ENCODE measurements around the gene ASB7. TPM values are rescaled to one million over a fixed set of nuclear protein-coding genes. Genes with fewer than 3 reads are reported as not detected.
"Not testable (repeated sequence)": the region's sequence is repeated elsewhere in the genome, so short reads cannot be mapped to it uniquely, and the experiment has no call there.

The ASB7 gene
- total RNA-seq, 2 experiments from 2014 or later, result 16.6 to 19.5 TPM

DNA sequence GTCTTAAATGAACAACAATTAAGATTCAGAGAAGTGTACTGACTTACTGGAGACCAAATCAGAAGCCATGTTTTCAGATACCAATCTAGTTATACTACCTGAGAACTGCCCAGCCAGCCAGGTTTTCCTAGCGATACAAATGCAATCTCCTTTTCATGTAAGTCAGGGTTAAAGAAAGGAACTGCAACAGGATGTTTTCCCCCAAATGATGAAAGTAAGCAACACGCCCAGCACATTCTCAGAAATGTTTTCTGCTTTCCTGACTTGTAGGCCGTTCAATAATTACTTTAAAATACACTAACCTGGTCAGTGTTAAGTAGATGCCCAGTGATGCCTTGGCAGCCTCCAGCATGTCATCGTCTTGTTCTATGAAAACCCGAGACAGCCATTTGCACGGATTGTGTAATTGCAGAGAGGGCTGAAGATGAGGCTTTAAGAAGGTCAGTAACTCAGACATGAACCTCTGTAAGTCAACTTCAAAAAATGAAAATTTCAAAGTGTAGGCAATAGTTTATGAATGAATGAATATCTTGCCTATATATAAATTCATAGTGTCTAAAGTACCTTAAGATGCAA lies 30.7 kb upstream of the ASB7 start:
- peaks cover 65% of the 10 kb centered on the region for H3K36me3 Mint-ChIP-seq (ENCODE audit: low read depth)
- DNase-seq (no peak), ATAC-seq (no peak)
- intact Hi-C loops (cut with DNase I, micrococcal nuclease), result loop anchor here in 1 of 2 experiments (1.0 kb wide), 1 partner anchor 221 kb away; no protein-coding TSS in a partner anchor
- peaks cover 49% of the 10 kb centered on the region for H3K4me1 Mint-ChIP-seq
- H3K4me3 Mint-ChIP-seq, result no peak overlapping the region
- H3K27ac Mint-ChIP-seq, result peak overlapping the region; percentile 85
- H3K9me3 Mint-ChIP-seq (ENCODE audit: low read depth), result no peaks in the 10 kb centered on the region
- no peaks in the 10 kb centered on the region for H3K27me3 Mint-ChIP-seq
- CTCF ChIA-PET, result interaction anchor here (0.7 to 5.0 kb wide), 12 partner anchors 8 to 230 kb away, joined by 3 to 46 read pairs (median 6); partner anchors contain the start of gene ADAMTS17
- POLR2A ChIA-PET, result no interaction called here

DNA sequence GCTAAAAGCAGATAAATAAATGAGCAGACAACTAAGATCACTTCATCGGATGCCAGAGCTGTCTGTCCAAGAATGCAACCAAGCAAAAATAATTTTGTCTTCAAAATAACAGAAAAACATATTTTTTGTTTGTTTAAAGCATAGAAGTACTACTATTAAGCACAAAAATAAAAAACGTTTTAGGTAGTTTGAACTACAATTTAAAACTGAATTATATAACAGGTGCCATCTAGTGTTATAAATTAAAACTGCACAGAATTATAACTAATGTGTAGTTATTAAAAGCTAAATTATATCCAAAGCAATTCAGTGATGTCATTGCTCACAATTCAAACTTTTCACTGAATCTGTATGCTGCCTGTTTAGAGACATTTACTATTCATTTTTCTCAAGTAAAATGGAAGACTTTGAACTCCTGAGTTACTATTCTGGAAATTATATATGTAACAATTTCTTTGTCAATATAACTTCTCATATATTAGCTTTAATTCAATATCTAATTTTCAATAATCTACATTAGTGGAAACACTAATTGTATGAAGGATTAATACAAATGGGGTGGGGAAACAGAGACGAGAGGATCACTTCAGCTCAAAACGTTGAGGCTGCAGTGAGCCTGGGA lies 29.9 kb upstream of the ASB7 start:
- peaks cover 73% of the 10 kb centered on the region for H3K36me3 Mint-ChIP-seq (ENCODE audit: low read depth)

DNA sequence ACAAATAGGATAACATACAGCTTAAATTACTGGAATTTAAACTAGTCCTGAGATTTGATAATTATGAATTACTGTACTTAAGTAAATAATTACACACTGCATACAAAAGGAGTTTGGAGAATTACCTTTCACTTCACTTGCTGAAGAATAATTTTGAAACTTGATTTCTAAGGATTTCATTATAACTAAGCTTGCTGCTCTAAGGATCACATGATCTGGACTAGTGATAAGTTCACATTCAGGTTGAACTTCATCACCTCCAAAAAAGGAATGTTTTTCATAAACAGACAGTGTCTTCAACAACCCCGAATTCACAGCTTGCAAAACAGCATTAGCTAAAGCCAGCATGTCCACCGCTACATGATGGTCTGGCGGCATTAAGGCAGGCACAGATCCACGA lies 28.9 kb upstream of the ASB7 start:
- H3K36me3 Mint-ChIP-seq (ENCODE audit: low read depth), result peaks cover 78% of the 10 kb centered on the region

More for the DNA sequence above, 29.9 kb upstream of the ASB7 start:
- ChIA-PET POLR2A (no interaction called here), CTCF (interaction anchor here (0.7 to 5.0 kb wide), 16 partner anchors 9 to 648 kb away, joined by 3 to 46 read pairs (median 5); no protein-coding TSS in a partner anchor)
- no peak for ATAC-seq
- no peaks in the 10 kb centered on the region for H3K27me3 Mint-ChIP-seq
- H3K9me3 Mint-ChIP-seq (ENCODE audit: low read depth), result no peaks in the 10 kb centered on the region
- intact Hi-C loops (cut with DNase I, micrococcal nuclease), result loop anchor here in 1 of 2 experiments (1.0 kb wide), 1 partner anchor 222 kb away; no protein-coding TSS in a partner anchor
- H3K27ac Mint-ChIP-seq, result peak overlapping the region; percentile 65
- peaks cover 55% of the 10 kb centered on the region for H3K4me1 Mint-ChIP-seq
- H3K4me3 Mint-ChIP-seq, result no peak overlapping the region
- DNase-seq, result no peak

DNA sequence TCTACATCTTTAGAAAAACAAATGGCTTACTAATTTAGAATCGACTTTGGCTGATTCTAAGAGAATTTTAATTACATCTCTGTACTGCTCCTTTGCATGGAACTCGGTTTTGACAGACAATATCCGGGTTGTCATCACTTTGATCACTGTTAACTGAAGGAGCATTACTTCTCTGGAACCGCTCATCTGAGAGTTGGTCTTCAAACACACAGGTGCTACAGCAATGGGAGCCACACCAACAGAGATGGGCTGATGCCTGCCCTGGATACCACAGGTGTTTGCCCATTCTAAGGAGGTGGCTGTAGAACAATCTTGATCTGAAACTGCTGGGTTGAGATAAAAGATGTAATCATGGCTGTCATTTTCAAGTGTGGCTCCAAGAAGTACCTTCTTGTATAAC lies 22.0 kb upstream of the ASB7 start:
- peaks cover 6% of the 10 kb centered on the region for H3K9me3 Mint-ChIP-seq (ENCODE audit: low read depth)
- DNase-seq (no peak), ATAC-seq (no peak)
- peaks cover 62% of the 10 kb centered on the region for H3K36me3 Mint-ChIP-seq (ENCODE audit: low read depth)
- ChIA-PET POLR2A (no interaction called here), CTCF (no interaction called here)
- H3K27ac Mint-ChIP-seq, result peak overlapping the region; percentile 35
- H3K4me1 Mint-ChIP-seq, result peaks cover 60% of the 10 kb centered on the region
- H3K27me3 Mint-ChIP-seq, result no peaks in the 10 kb centered on the region
- intact Hi-C loops (cut with DNase I, micrococcal nuclease), result no loop called here
- no peak overlapping the region for H3K4me3 Mint-ChIP-seq

More for the DNA sequence above, 28.9 kb upstream of the ASB7 start:
- H3K27me3 Mint-ChIP-seq, result no peaks in the 10 kb centered on the region
- ChIA-PET CTCF (interaction anchor here (0.7 to 5.0 kb wide), 9 partner anchors 12 to 433 kb away, joined by 3 to 46 read pairs (median 4); no protein-coding TSS in a partner anchor), POLR2A (interaction anchor here (0.6 kb wide), 2 partner anchors 31 to 612 kb away, joined by 3 to 4 read pairs; no protein-coding TSS in a partner anchor)
- peak overlapping the region; percentile 95 for H3K27ac Mint-ChIP-seq
- H3K4me3 Mint-ChIP-seq, result no peak overlapping the region
- no peak for DNase-seq
- intact Hi-C loops (cut with DNase I, micrococcal nuclease), result no loop called here
- H3K9me3 Mint-ChIP-seq (ENCODE audit: low read depth), result no peaks in the 10 kb centered on the region
- peak; percentile 49 for ATAC-seq
- peaks cover 58% of the 10 kb centered on the region for H3K4me1 Mint-ChIP-seq

DNA sequence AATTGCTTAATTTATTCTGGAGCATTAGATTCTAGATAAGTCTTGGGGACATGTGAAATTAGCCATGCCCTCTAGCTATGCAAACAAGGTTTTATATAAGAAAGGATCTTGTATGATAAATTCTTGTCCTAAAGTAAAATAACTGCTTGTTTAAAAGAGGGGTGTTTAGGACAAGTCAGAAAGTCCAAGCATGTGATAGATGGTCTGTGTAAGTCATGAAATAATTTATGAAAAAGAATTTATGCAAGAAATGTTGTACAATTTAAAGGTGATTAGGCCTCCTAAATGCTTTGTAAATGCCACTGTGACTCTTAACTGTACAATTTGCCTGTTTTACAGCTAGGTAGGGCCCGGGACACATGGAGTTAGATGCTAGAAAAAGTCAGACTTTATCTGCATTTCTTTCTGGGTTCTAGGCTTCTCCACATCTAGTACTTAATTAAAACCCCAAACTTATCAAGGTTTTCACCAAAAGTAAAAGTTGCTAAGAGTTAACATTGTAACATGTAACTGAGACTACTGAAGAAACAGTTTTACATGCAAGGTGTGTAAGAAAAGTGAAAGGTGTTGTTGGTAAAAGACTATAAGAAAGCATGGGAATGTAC lies 13.6 kb upstream of the ASB7 start:
- ATAC-seq, result no peak
- H3K9me3 Mint-ChIP-seq (ENCODE audit: low read depth), result peaks cover 15% of the 10 kb centered on the region
- no peaks in the 10 kb centered on the region for H3K27me3 Mint-ChIP-seq
- CTCF ChIA-PET, result interaction anchor here (0.6 kb wide), 1 partner anchor 251 kb away, joined by 3 read pairs; no protein-coding TSS in a partner anchor
- intact Hi-C loops (cut with DNase I, micrococcal nuclease), result loop anchor here in 1 of 2 experiments (2.0 kb wide), 1 partner anchor 14 kb away; no protein-coding TSS in a partner anchor
- POLR2A ChIA-PET, result interaction anchor here (0.7 kb wide), 1 partner anchor 23 kb away, joined by 3 read pairs; no protein-coding TSS in a partner anchor
- no peak overlapping the region for H3K4me3 Mint-ChIP-seq
- no peak overlapping the region for H3K27ac Mint-ChIP-seq
- H3K36me3 Mint-ChIP-seq (ENCODE audit: low read depth), result peaks cover 87% of the 10 kb centered on the region
- peaks cover 64% of the 10 kb centered on the region for H3K4me1 Mint-ChIP-seq
- DNase-seq, result no peak

DNA sequence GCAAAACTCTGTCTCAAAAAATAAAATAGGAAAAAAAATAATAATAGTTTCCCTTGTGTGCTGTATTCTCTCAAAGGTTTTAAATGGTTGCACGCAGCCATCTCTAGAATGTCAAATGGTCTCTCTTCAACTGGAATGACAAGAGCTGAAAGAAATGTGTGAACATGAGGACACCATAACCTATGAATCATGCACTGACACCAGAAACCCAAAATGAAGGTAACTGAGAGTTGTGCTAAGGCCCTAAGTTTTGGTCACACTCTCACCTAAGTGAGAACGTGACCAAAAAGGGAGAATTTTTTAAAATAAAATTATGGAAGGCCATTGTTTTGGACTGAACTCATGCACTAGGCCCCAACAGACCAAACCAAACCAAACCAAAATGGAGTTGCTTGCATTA lies 11.2 kb upstream of the ASB7 start:
- H3K4me3 Mint-ChIP-seq, DNase-seq, H3K27me3 Mint-ChIP-seq, POLR2A ChIA-PET, ATAC-seq: not testable (repeated sequence)
- H3K9me3 Mint-ChIP-seq (ENCODE audit: low read depth), result peaks cover 15% of the 10 kb centered on the region
- peaks cover 66% of the 10 kb centered on the region for H3K4me1 Mint-ChIP-seq
- peaks cover 78% of the 10 kb centered on the region for H3K36me3 Mint-ChIP-seq (ENCODE audit: low read depth)
- CTCF ChIA-PET, result interaction anchor here (1.1 kb wide), 1 partner anchor 241 kb away, joined by 4 read pairs; no protein-coding TSS in a partner anchor
- intact Hi-C loops (cut with DNase I, micrococcal nuclease), result loop anchor here (10.0 kb wide), 3 partner anchors 666 to 856 kb away; partner anchors contain the start of gene LYSMD4 (in 1 of the 2)
- peak overlapping the region; percentile 72 for H3K27ac Mint-ChIP-seq

DNA sequence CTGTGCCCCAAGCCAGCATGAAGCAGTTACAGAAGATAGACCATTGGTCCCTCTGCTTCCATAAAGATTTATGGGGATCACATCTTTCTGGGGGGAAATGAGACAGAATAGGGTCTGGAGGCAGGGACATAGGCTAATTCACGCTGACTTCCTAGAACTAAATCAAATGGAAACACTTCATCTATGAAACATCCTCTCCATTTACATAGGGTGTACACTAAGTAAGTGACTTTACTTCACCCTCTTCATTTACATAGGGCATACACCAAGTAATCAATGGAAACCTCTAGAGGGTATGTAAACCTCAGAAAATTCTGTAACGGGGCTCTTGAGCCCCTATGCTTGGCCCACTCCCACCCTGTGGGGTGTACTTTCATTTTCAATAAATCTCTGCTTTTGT lies 10.6 kb upstream of the ASB7 start:
- H3K4me3 Mint-ChIP-seq, result no peak overlapping the region

DNA sequence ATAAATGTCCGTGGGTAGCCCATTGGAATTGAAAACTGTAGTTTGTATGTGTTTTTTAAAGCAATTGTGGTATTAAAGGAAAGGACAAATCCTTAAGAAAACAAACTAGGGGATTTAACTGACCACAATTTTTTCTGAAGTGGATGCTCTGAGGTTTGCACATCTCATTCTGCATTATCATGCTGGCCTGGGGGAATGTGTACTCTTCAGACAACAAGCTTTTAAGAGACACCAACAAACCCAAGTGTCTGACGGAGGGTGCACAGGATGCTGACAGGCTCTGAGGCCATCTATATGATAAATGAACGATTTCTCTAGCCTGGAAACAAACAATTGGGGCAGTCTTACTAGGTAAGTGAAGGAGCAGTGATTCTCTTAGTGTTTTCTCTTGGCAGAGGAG lies 9.5 kb upstream of the ASB7 start:
- Mint-ChIP-seq H3K9me3 (ENCODE audit: low read depth) (peaks cover 14% of the 10 kb centered on the region), H3K27me3 (no peaks in the 10 kb centered on the region), H3K4me1 (peaks cover 72% of the 10 kb centered on the region), H3K36me3 (ENCODE audit: low read depth) (peaks cover 69% of the 10 kb centered on the region), H3K4me3 (no peak overlapping the region), H3K27ac (peak overlapping the region; percentile 94)
- DNase-seq (no peak), ATAC-seq (no peak)
- CTCF ChIA-PET, result no interaction called here
- POLR2A ChIA-PET, result interaction anchor here (1.5 kb wide), 1 partner anchor 9 kb away, joined by 4 read pairs; the partner anchor contains the start of genes ASB7 and LINS1
- intact Hi-C loops (cut with DNase I, micrococcal nuclease), result loop anchor here (10.0 kb wide), 3 partner anchors 668 to 858 kb away; partner anchors contain the start of gene LYSMD4 (in 1 of the 2)

More for the DNA sequence above, 10.6 kb upstream of the ASB7 start:
- ChIA-PET CTCF (no interaction called here), POLR2A (interaction anchor here (1.5 kb wide), 1 partner anchor 10 kb away, joined by 4 read pairs; the partner anchor contains the start of genes ASB7 and LINS1)
- intact Hi-C loops (cut with DNase I, micrococcal nuclease), result loop anchor here (10.0 kb wide), 3 partner anchors 667 to 857 kb away; partner anchors contain the start of gene LYSMD4 (in 1 of the 2)
- Mint-ChIP-seq H3K27me3 (no peaks in the 10 kb centered on the region), H3K4me1 (peaks cover 69% of the 10 kb centered on the region), H3K27ac (peak overlapping the region; percentile 94), H3K9me3 (ENCODE audit: low read depth) (peaks cover 15% of the 10 kb centered on the region), H3K36me3 (ENCODE audit: low read depth) (peaks cover 74% of the 10 kb centered on the region)
- ATAC-seq (peak; percentile 7), DNase-seq (no peak)

DNA sequence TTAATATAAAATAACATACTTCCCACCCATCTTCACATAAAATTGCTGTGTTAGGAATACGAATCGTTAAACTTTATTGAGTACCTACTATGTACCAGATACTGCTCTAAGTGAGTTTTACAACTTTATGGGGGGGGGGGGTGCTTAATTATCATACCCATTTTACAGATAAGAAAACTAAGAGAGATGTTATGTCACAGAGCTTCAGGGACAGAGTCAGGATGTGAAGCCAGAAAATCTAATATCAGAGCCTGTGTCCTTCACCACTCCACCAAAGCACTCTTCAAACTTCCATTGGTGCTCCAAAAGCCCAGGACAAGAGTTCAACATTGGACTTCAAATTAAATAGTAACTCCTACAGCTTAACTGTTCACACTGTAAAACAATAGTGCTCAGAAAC lies 9.0 kb upstream of the ASB7 start:
- Mint-ChIP-seq H3K36me3 (ENCODE audit: low read depth) (peaks cover 67% of the 10 kb centered on the region), H3K27ac (peak overlapping the region; percentile 94), H3K27me3 (no peaks in the 10 kb centered on the region), H3K9me3 (ENCODE audit: low read depth) (peaks cover 11% of the 10 kb centered on the region), H3K4me3 (no peak overlapping the region), H3K4me1 (peaks cover 76% of the 10 kb centered on the region)
- ATAC-seq, result no peak
- intact Hi-C loops (cut with DNase I, micrococcal nuclease), result loop anchor here (10.0 kb wide), 3 partner anchors 669 to 859 kb away; partner anchors contain the start of gene LYSMD4 (in 1 of the 2)
- ChIA-PET POLR2A (interaction anchor here (1.5 kb wide), 1 partner anchor 9 kb away, joined by 4 read pairs; the partner anchor contains the start of genes ASB7 and LINS1), CTCF (no interaction called here)
- no peak for DNase-seq

DNA sequence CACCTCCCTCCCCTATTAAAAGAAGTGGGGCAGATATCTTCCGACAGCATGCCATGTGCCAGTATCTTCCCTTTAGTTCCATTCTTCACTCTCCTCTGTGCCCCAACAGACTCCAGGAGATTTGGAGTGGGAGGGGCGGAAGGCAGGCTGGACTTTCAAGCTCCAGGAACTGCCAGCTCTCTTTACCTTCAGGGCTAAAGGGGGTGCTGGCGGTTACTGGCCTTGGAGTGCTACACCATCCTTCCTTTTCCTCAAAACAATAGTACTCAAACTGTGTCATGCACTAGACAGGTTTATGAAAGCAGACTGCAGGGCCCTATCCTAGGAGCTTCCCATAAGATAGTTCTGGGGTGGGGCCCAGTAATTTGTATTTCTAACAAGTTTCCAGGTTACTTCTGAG lies 6.4 kb upstream of the ASB7 start:
- Mint-ChIP-seq H3K36me3 (ENCODE audit: low read depth) (peaks cover 56% of the 10 kb centered on the region), H3K4me1 (peaks cover 82% of the 10 kb centered on the region), H3K9me3 (ENCODE audit: low read depth) (peaks cover 6% of the 10 kb centered on the region), H3K27ac (peak overlapping the region; percentile 98), H3K27me3 (no peaks in the 10 kb centered on the region), H3K4me3 (peak overlapping the region; percentile 74)
- ATAC-seq, result no peak
- intact Hi-C loops (cut with DNase I, micrococcal nuclease), result loop anchor here (1.0 to 10.0 kb wide), 13 partner anchors 245 to 1949 kb away; partner anchors contain the start of genes LYSMD4 (in 2 of the 2), IGF1R (in 1 of the 2) and TM2D3 (in 1 of the 2)
- CTCF ChIA-PET, result interaction anchor here (0.8 to 3.2 kb wide), 6 partner anchors 9 to 257 kb away, joined by 3 to 14 read pairs (median 5); no protein-coding TSS in a partner anchor
- peak; percentile 27 for DNase-seq
- POLR2A ChIA-PET, result interaction anchor here (0.6 to 1.0 kb wide), 5 partner anchors 14 to 863 kb away, joined by 3 to 4 read pairs (median 3); partner anchors contain the start of gene LYSMD4

Data from activated CD4-positive, alpha-beta T cell treated with anti-CD3 and anti-CD28 coated beads for 36 hours (primary cell).